ACHN (cell line): ENCODE data around the gene RGS16.

Experiments
- DNase-seq: peaks from one replicate; pipeline ENCODE4 v3.0.0-alpha.2; 2015
- in situ Hi-C: cut with HindIII; loops from 2 replicates; pipeline ENCODE4 v1.10.0; 2017; ENCODE audit warnings: low sequenced_read_pairs, low pct_ligation_motif_present, low pct_unique_long_range_greater_than_20kb

The RGS16 gene

DNA sequence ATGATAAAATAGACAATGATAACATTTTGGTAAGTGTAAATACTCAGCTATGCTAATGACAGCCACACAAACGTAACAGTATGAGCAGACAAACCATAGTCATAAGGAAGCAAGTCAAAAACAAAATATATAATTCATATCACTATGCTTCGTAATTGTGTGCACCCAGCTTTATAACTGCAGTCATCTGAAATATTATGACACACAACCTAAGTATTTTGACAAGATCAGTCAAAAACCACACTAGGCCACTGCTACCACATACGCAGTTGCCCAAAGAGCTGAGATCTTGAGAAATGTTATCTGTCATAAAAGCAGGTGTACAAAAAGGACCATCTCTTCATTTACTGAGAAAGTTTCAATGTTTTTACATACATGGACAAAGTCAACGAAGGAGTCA lies 41.1 kb downstream of the RGS16 start:
- in situ Hi-C loops = no loop called here
- DNase-seq = no peak

- in situ Hi-C loops = no loop called here
- DNase-seq = no peak
Observed at GRCh38 chr1:182561456-182561855, 42.7 kb downstream of the RGS16 start.

- DNase-seq = no peak
- in situ Hi-C loops = no loop called here
Observed at GRCh38 chr1:182560392-182560984, 43.7 kb downstream of the RGS16 start.

- DNase-seq = no peak
- in situ Hi-C loops = no loop called here
Observed at GRCh38 chr1:182556279-182556678, 47.9 kb downstream of the RGS16 start.

DNA sequence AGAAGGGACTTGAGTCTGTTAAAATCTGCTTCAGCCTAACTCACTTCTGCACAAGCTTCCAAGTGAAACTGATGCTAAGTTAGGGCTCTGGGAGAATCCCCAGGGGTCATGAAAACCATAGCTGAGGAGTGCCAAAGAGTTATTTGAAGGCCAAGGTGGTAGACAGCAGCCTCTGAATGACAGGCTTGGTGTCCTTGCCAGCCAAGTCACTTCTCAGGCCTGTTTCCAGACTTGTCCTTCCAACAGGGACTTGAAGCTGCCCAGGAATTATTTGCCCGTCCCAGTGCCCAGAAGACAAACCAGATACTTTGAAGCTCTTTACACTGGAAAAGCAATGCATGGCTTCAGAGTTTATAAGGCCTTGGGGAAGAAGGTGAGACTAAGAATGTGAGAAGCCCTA lies 48.7 kb downstream of the RGS16 start:
- no peak for DNase-seq
- in situ Hi-C loops = no loop called here

DNA sequence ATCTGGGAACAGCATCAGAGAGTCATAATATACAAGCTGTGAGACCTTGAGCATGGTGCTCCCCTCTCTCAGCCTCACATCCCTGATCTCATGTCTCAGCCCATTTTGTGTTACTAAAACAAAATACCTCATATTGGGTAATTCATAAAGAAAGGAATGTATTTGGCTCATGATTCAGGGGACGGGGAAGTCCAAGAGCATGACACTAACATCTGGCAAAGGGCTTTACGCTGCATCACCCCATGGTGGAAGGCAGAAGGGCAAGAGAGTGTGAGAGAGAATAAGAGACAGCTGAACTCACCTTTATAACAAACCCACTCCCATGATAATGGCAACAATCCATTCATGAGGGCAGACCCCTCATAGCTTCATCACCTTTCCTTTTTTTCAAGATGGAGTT lies 51.7 kb downstream of the RGS16 start:
- no peak for DNase-seq
- in situ Hi-C loops = no loop called here

DNA sequence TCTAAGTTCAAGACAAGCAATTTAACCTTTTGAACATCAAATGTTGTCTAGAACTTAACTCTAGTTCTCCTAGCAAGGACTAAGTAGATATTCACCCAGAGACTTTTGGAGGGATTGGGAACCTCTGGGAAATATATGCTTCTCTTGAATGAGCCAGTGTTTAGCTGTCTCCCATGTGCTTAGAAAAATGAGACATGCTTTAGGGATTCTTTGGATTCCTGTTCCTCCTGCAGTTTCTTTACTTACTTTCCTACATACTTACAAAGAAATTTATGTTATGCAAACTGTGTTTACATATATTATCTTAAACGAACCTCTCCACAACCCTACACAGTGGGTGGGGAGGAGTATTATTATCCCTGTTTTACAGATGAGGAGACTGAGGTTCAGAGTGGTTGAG lies 54.4 kb downstream of the RGS16 start:
- no peak for DNase-seq
- in situ Hi-C loops = no loop called here

GRCh38 chr1:182549346-182549745 lies 54.8 kb downstream of the RGS16 start:
- in situ Hi-C loops = no loop called here
- no peak for DNase-seq
